Measurements from ENCODE around the gene OPCML.

The OPCML gene

GRCh38 chr11:132686886-132687285, 845.4 kb downstream of the OPCML start:
- no peak for DNase-seq

GRCh38 chr11:132685174-132685611, 847.1 kb downstream of the OPCML start:
- DNase-seq: no peak

GRCh38 chr11:132683602-132684001, 848.7 kb downstream of the OPCML start:
- no peak for DNase-seq

DNA sequence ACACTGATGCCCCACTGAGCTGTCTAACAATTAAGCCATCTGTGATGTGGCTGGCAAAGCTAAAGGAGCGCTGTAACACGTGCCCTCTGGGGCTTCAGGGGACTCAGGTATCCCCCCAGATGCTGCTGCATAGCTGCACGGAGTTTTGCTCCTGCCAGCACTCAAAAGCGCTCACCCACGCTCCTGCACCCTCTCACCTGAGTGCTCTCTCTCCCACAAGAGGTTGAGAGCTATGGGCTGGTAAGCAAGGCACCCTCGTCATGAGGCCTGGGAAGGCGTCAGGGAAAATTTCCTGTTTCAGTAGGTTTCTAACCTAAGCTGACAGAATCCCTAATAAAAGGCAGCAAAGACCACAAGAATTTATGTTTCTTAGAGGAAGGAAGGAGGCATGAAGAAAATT, 850.3 kb downstream of the OPCML start:
- DNase-seq: no peak

DNA sequence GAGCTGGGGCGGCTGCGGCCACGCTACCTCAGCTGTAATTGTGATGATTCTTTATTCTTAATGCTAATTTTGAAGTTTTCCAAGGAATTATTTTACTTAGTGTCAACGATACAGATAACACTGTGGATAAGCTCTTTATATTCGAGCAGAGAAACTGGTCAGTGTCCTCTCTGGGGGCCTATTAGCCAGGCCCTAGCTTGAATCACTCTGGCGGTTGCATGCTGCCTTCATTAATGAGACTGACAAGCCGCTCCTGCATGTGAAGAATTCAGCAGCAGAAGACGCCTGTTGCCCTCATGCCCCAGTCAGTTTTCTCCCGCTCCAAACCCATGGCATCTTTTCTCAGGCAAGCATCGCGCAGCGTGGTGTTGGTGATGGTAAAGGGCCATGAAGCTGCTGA, 851.7 kb downstream of the OPCML start:
- DNase-seq: no peak

GRCh38 chr11:132674151-132674550, 858.1 kb downstream of the OPCML start:
- DNase-seq: no peak

DNA sequence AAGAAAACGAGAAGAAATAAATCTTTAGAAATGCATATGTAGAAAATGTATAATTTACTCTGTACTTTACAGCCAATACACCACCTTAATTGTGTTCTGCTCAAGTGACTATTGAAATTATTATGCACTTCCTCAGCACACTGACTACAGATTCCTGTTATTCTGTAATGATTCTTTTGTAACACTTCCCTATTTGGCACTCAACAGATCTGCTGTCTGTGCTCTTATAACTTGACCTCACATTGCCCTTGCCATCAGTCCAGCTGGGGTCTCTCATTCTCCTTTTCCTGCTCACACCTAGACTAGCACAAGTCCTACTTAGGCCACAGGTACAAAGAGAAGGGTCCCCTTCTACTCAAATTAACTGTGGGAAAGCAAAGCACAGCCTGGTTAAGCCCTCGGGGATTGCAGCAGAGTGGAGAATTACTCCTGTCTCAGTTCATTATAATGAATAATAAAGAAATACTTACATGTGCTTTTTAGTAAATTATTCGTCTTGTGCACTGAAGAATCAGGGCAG, 860.4 kb downstream of the OPCML start:
- no peak for DNase-seq

GRCh38 chr11:132670921-132671675, 861.2 kb downstream of the OPCML start:
- DNase-seq: no peak

DNA sequence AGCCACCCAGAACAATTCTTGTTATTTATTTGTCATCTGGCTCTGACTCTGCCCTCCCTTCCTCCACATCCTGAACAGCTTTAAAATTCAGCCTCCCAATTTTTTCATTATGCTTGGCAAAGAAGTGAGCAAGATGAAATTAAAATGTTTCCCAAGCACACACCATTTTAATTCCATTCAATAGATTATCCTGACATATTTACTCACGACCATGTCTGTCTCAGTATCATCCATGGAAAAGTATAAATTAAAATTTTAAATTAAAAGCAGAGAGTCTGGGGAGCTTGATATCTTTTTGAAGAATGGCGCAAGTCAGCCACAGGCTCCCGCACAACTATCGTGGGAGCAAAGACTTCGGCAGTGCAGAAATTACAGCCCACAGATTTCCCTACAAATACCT, 862.4 kb downstream of the OPCML start:
- DNase-seq: no peak

GRCh38 chr11:132665205-132665604, 867.1 kb downstream of the OPCML start:
- DNase-seq: no peak

GRCh38 chr11:132658696-132659095, 873.6 kb downstream of the OPCML start:
- no peak for DNase-seq

DNA sequence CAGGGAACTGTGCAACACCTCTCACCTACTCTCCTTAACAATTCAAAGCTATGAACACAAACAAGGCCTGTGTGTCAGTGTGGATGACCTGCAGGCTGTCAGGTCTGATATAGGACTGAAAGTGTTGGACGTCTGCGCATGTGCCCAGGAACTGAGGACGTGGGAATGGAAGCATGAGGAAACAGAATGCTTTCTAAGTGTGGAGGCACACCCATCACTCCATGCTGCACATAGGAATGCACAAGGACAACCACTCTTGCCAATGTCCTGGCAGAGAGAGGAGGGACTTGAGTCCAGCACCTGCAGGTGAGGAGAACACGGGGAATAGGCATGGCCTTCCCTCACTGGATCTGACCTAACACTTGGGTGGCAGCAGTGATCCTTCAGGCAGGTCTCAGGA, 874.3 kb downstream of the OPCML start:
- DNase-seq: no peak

GRCh38 chr11:132655187-132655855, 877.0 kb downstream of the OPCML start:
- DNase-seq: no peak

DNA sequence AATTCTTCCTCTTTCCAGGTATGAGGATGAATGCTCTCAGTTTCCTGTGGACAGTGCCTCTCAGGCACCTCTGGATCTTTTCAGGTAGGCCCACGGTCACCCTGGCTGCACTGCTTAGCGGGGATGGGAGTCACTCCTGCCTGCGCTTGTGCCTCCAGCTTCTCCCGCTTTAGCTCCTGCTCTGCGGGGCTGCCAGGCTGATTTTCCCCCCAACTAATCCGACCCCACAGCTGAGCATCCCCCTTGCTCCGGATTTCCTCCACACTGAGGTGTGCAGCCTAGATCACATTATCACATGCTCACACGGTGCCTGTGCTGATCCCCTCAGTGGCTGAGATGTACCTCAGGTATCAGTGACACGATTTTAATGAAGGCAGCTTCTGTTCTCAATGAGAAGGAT, 879.1 kb downstream of the OPCML start:
- DNase-seq: no peak

GRCh38 chr11:132650969-132651720, 881.2 kb downstream of the OPCML start:
- no peak for DNase-seq

DNA sequence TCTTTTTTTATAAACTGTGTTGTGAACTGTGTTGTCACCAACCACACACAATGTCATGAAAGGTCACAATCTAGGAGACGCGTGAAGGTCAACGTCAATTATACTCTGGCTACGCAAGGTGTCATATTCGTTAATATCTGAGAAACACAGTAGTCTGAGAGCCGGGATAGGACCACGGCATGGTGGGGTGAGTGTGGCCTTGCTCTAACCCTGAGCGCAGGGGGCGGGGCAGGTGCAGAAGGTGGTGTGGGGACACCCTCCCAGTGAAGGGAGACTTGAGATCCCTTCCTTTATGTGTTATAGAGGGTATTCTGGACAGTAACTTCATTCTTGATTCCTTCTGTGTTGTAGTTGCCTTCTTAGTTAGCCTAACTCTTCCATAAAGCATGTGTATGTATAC, 883.0 kb downstream of the OPCML start:
- DNase-seq: no peak

- DNase-seq: no peak
Measured at GRCh38 chr11:132648851-132649250, 883.5 kb downstream of the OPCML start.

- no peak for DNase-seq
Measured at GRCh38 chr11:132646890-132647289, 885.4 kb downstream of the OPCML start.

DNA sequence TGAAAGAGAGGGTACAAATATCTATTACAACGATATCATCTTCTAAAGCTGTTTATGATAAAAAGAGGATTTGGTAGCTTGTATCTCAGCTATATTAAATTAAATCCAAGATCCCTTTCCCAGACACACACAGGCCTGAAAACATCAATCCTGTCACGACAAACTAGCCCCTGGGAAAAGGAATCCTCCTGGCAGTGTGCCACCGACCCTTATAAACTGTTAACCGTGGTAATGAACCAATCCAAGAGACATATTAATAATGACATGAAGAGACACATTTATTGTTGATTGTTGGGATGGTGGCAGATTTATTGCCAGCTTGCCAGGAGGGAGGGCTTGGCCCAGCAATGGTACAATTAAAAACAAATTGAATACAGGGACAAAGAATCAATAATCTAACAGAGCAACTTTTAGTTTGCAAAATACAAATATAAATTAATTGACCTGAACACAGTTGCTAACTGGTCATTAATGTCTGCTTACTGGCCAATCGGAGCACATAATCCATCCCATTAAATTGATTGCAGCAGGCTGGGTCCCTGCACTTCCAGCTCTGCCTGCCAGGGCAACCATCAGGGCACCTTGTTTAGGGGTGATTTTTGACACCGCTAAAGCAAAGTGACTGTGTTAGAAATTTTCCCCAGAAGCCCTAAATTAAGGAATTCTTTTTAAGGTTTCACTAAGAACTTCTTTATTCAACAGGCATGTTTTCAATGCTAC, 887.6 kb downstream of the OPCML start:
- DNase-seq: no peak

- no peak for DNase-seq
Measured at GRCh38 chr11:132643239-132643638, 889.1 kb downstream of the OPCML start.

DNA sequence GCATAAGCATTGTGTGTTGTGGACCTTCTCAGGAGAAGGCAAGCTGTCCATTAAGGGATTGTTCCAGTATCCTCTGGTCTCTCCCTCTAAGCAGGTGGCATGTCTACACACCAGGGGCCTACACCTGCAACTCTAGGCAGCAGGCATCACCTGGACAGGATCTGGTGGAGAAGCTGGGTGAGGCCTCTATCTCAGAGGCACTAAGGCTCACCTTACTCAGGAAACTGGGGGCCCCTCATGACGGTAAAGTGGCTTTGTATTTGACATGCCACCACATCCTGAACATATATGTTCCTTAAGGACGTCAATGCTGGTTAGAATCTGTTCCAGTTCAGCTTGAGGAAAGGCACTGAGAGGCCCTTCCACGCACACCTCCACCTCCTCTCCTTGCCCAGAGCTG, 891.3 kb downstream of the OPCML start:
- DNase-seq: no peak

- no peak for DNase-seq
Measured at GRCh38 chr11:132639986-132640385, 892.3 kb downstream of the OPCML start.

GRCh38 chr11:132639403-132639802, 892.9 kb downstream of the OPCML start:
- no peak for DNase-seq

Measured in CD4-positive, alpha-beta T cell treated with Interleukin-4 for 1 hour (primary cell).